Measurements from ENCODE around the gene LCN10. TPM values are rescaled to one million over a fixed set of nuclear protein-coding genes. Genes with fewer than 3 reads are reported as not detected.
A peak's percentile ranks its signal among the peaks of the same experiment; 100 is the strongest.

Gene LCN10
- total RNA-seq, 2 experiments from 2014 or later = 0.83 to 1.0 TPM

DNA sequence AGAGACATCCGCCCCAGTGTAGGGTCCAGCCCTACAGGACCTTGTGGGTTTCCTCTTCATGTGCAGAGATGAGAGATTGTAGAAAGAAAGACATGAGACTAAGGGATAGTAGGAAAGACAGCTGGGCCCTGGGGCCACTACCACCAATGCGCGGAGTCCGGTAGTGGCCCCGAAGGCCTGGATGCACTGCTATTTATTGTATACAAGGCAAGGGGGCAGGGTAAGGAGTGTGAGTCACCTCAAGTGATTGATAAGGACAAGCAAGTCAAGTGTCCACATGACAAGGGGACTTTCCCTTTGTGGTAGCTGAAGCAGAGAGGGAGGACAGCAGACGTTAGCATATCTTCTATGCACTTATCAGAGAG is 42.2 kb upstream of the LCN10 start:
- no peak overlapping the region for H3K27ac Mint-ChIP-seq
- intact Hi-C loops (cut with micrococcal nuclease) = loop anchor here (1.0 kb wide), 1 partner anchor 19 kb away; no protein-coding TSS in a partner anchor
- no peaks in the 10 kb centered on the region for H3K27me3 Mint-ChIP-seq (ENCODE audit: low read depth)
- CTCF ChIA-PET = interaction anchor here (1.7 to 4.3 kb wide), 3 partner anchors 10 to 250 kb away, joined by 4 to 27 read pairs (median 7); no protein-coding TSS in a partner anchor
- peaks cover 11% of the 10 kb centered on the region for H3K4me1 Mint-ChIP-seq (ENCODE audit: low read depth)
- H3K4me3 Mint-ChIP-seq = no peak overlapping the region
- H3K36me3 Mint-ChIP-seq (ENCODE audit: low read depth) = no peaks in the 10 kb centered on the region
- DNase-seq = no peak
- no peaks in the 10 kb centered on the region for H3K9me3 Mint-ChIP-seq

DNA sequence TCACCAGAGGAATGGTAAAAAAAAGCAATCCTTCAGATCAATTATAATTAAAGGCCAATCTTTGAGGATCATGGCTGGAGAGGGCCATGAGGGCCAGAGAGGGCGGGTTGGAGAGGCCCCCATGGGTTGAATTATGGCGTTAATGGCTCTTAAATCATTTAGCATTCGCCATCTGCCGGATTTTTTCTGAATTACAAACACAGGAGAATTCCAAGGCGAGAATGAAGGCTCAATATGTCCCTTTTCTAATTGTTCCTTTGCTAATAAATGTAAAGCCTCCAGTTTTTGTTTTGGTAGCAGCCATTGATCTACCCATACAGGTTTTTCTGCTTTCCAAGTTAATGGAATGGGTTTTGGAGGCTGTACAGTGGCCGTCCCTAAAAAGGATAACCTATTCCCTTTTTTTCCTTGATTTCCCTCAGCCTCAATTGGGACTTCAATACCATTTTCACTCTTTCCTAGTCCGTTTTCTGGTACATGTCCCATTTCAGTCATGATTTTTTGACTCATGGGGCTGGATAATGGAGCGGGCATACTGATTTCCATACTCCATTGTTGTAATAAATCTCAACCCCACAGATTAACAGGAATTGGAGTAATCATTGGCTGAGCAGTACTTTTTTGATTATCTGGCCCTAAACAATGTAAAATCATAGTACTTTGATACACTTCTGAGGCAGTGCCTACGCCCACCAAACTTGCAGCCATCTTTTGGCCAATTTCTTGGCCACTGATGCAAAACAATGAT is 41.7 kb upstream of the LCN10 start:
- H3K4me3 Mint-ChIP-seq = no peak overlapping the region
- no peaks in the 10 kb centered on the region for H3K36me3 Mint-ChIP-seq (ENCODE audit: low read depth)
- intact Hi-C loops (cut with micrococcal nuclease) = loop anchor here (1.0 kb wide), 1 partner anchor 18 kb away; no protein-coding TSS in a partner anchor
- DNase-seq = no peak
- H3K27me3 Mint-ChIP-seq (ENCODE audit: low read depth) = no peaks in the 10 kb centered on the region
- peaks cover 11% of the 10 kb centered on the region for H3K4me1 Mint-ChIP-seq (ENCODE audit: low read depth)
- no peaks in the 10 kb centered on the region for H3K9me3 Mint-ChIP-seq
- peak overlapping the region; percentile 15 for H3K27ac Mint-ChIP-seq
- CTCF ChIA-PET = interaction anchor here (0.7 to 2.3 kb wide), 5 partner anchors 9 to 40 kb away, joined by 3 to 7 read pairs (median 4); no protein-coding TSS in a partner anchor

DNA sequence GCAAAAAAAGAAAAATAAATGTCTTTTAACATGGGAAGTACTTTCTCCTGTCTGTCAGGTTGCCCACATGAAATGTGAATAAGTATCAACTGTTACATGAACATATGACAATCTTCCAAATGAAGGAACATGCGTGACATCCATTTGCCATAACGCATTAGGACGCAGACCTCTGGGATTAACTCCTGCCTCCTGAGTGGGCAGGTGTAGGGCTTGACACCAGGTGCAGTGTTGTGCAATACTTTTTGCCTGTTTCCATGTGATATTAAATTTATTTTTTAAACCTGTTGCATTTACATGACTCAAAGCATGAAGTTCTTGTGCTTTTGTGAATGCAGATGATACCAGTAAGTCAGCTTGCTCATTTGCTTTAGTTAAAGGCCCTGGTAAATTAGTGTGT is 39.7 kb upstream of the LCN10 start:
- Mint-ChIP-seq H3K9me3 (no peaks in the 10 kb centered on the region), H3K4me1 (ENCODE audit: low read depth) (peaks cover 4% of the 10 kb centered on the region), H3K27me3 (ENCODE audit: low read depth) (peaks cover 2% of the 10 kb centered on the region), H3K4me3 (no peak overlapping the region), H3K36me3 (ENCODE audit: low read depth) (no peaks in the 10 kb centered on the region), H3K27ac (no peak overlapping the region)
- no peak for DNase-seq
- CTCF ChIA-PET = no interaction called here
- intact Hi-C loops (cut with micrococcal nuclease) = no loop called here

DNA sequence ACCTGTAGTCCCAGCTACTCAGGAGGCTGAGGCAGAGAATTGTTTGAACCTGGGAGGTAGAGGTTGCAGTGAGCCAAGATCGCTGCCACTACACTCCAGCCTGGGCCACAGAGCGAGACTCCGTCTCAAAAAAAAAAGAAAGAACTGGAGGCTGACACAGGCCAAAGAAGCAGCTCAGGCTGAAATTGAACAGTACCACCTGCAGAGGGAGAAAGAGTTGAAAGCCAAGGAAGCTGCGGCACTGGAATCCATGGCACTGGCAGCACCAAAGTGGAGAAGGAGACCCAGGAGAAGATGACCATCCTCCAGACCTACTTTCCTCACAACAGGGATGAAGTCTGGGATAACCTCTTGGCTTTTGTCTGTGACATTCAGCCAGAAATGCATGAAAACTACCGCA is 37.1 kb upstream of the LCN10 start:
- Mint-ChIP-seq H3K27ac (no peak overlapping the region), H3K4me3 (no peak overlapping the region), H3K36me3 (ENCODE audit: low read depth) (no peaks in the 10 kb centered on the region), H3K27me3 (ENCODE audit: low read depth) (peaks cover 2% of the 10 kb centered on the region), H3K4me1 (ENCODE audit: low read depth) (peaks cover 4% of the 10 kb centered on the region), H3K9me3 (no peaks in the 10 kb centered on the region)
- intact Hi-C loops (cut with micrococcal nuclease) = no loop called here
- no peak for DNase-seq
- CTCF ChIA-PET = interaction anchor here (0.5 to 2.7 kb wide), 4 partner anchors 9 to 243 kb away, joined by 3 to 18 read pairs (median 4); partner anchors contain the start of gene TMEM141

DNA sequence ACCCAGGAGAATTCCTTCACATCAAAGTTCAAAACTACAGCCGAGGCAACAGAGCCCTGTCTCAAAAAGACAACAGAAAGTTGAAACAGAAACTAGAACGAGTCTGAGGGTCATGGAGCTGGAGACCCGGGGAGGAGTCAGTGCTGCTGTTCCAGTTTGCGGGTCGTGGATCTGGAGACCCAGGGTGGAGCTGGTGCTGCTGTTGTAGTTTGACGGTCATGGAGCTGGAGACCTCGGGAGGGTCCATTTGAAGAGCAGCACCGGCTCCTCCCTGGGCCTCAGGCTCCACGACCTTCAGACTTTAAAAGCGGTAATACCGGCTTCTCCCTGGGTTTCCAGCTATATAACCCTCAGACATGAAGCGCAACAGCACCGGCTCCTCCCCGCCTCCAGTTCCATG is 34.6 kb upstream of the LCN10 start:
- CTCF ChIA-PET = interaction anchor here (0.9 to 2.8 kb wide), 9 partner anchors 8 to 459 kb away, joined by 3 to 23 read pairs (median 6); no protein-coding TSS in a partner anchor

DNA sequence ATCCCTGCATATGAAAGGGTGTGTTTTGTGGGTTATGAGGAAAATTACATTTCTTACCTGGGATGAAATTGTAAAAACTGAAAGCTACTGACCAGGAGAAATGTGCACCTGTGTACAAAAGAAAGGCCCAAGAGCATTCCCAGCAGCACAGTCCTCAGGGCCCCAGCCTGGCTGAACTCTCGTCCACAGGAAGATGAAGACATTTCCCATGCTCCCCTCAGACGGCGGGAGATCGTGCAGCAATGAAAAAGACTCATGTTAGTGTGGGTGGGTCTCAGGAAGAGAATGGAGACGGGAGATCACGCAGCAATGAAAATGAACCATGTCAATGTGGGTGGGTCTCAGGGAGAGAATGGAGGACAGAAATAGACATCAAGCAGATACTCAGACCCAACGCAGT is 34.2 kb upstream of the LCN10 start:
- no peak overlapping the region for H3K27ac Mint-ChIP-seq
- H3K27me3 Mint-ChIP-seq (ENCODE audit: low read depth) = peaks cover 6% of the 10 kb centered on the region
- H3K4me3 Mint-ChIP-seq = no peak overlapping the region
- no peaks in the 10 kb centered on the region for H3K4me1 Mint-ChIP-seq (ENCODE audit: low read depth)
- CTCF ChIA-PET = interaction anchor here (0.9 to 2.8 kb wide), 5 partner anchors 10 to 258 kb away, joined by 3 to 23 read pairs (median 9); no protein-coding TSS in a partner anchor
- intact Hi-C loops (cut with micrococcal nuclease) = no loop called here
- no peak for DNase-seq
- H3K9me3 Mint-ChIP-seq = peaks cover 14% of the 10 kb centered on the region
- no peaks in the 10 kb centered on the region for H3K36me3 Mint-ChIP-seq (ENCODE audit: low read depth)

More for the DNA sequence above, 34.6 kb upstream of the LCN10 start:
- Mint-ChIP-seq H3K4me3 (no peak overlapping the region), H3K36me3 (ENCODE audit: low read depth) (no peaks in the 10 kb centered on the region), H3K9me3 (peaks cover 11% of the 10 kb centered on the region), H3K27ac (no peak overlapping the region), H3K27me3 (ENCODE audit: low read depth) (peaks cover 6% of the 10 kb centered on the region), H3K4me1 (ENCODE audit: low read depth) (no peaks in the 10 kb centered on the region)
- intact Hi-C loops (cut with micrococcal nuclease) = no loop called here
- no peak for DNase-seq

DNA sequence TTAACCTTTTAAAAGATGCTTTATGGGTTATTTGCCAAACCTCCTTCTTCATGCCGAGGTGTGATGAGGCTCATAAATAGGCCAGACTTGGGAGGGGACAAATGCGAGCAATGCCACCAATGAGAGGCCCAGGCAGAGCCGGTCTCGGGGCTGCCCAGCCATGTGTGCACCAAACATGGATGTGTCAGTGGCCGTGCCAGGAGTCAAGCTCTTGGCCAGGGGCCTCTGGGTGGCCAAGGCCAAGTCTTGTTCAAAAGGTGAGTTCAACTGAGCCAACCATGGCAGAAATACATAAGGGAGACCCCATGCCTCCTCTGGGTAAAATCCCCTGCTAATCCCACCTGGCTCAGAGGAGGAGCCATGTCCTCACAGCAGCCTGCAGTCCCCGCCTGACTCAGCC is 32.5 kb upstream of the LCN10 start:
- peaks cover 14% of the 10 kb centered on the region for H3K9me3 Mint-ChIP-seq
- peaks cover 6% of the 10 kb centered on the region for H3K27me3 Mint-ChIP-seq (ENCODE audit: low read depth)
- H3K36me3 Mint-ChIP-seq (ENCODE audit: low read depth) = no peaks in the 10 kb centered on the region
- intact Hi-C loops (cut with micrococcal nuclease) = no loop called here
- H3K4me3 Mint-ChIP-seq = no peak overlapping the region
- peaks cover 2% of the 10 kb centered on the region for H3K4me1 Mint-ChIP-seq (ENCODE audit: low read depth)
- no peak for DNase-seq
- CTCF ChIA-PET = interaction anchor here (0.6 to 1.4 kb wide), 3 partner anchors 9 to 16 kb away, joined by 4 to 8 read pairs (median 4); no protein-coding TSS in a partner anchor
- H3K27ac Mint-ChIP-seq = no peak overlapping the region

DNA sequence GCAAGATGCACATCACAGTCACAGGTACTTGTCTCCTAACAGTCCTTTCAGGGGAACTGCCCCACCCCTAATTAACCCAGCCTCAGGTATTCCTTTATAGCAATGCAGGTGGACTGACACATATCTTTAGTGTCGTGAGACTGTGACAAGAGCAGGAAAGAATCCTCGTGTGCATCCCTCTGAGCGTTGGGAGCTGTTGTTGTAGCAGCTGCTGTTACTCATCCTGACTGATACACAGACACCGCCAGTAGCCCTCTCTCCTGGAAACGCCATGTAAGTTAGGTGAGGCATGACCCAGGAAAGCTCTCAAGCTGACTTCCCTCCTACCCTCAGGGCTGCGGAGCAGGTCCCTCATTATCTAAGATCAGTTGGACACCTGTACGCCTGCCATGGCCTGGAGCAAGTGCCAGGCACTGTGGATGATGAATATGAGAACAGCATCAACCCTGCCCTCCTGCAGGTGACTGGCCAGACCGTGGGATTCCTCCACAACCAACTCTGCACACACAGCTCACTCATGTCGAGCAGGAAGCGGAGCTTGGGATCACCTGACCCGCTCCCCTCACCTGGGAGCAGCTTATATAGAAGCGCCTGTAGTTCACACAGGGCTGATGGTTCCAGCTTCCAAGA is 31.8 kb upstream of the LCN10 start:
- Mint-ChIP-seq H3K4me1 (ENCODE audit: low read depth) (peaks cover 6% of the 10 kb centered on the region), H3K27me3 (ENCODE audit: low read depth) (peaks cover 10% of the 10 kb centered on the region), H3K9me3 (peaks cover 14% of the 10 kb centered on the region), H3K36me3 (ENCODE audit: low read depth) (no peaks in the 10 kb centered on the region), H3K4me3 (no peak overlapping the region), H3K27ac (no peak overlapping the region)
- CTCF ChIA-PET = interaction anchor here (0.6 to 1.4 kb wide), 3 partner anchors 8 to 16 kb away, joined by 4 to 8 read pairs (median 4); no protein-coding TSS in a partner anchor
- intact Hi-C loops (cut with micrococcal nuclease) = no loop called here
- no peak for DNase-seq

DNA sequence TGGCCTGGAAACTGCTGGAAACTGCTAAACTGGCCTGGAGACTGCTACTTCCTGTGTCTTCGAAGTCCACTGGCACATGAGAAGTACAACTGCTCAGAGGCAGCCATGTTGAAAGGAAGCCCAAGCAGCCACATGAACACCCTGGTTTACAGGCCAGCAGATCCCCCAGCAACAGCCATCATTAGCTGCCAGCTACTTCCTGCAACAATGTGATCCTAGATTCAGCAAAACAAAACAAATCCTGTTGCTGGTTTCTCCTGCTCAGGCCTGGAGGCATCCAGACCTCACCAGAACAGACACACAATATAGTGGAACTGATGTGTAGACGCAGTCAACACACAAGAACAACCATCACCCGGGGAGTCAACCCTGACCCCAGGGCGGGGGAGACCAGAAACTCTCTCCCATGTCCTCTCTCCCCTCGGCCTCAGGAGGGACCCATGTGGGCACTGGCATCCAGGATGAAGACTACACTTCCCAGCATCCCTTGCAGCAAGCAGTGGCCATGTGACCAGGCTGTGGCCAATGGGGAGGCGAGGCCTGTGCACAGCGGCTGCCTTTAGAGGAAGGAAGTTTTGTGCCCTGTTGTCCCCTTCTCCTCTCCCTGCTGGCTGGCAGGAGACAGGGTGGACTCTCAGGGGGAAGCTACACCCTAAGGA is 30.8 kb upstream of the LCN10 start:
- Mint-ChIP-seq H3K4me1 (ENCODE audit: low read depth) (peaks cover 6% of the 10 kb centered on the region), H3K36me3 (ENCODE audit: low read depth) (no peaks in the 10 kb centered on the region), H3K4me3 (no peak overlapping the region), H3K9me3 (peaks cover 14% of the 10 kb centered on the region), H3K27me3 (ENCODE audit: low read depth) (peaks cover 8% of the 10 kb centered on the region), H3K27ac (no peak overlapping the region)
- CTCF ChIA-PET = no interaction called here
- intact Hi-C loops (cut with micrococcal nuclease) = no loop called here
- no peak for DNase-seq

DNA sequence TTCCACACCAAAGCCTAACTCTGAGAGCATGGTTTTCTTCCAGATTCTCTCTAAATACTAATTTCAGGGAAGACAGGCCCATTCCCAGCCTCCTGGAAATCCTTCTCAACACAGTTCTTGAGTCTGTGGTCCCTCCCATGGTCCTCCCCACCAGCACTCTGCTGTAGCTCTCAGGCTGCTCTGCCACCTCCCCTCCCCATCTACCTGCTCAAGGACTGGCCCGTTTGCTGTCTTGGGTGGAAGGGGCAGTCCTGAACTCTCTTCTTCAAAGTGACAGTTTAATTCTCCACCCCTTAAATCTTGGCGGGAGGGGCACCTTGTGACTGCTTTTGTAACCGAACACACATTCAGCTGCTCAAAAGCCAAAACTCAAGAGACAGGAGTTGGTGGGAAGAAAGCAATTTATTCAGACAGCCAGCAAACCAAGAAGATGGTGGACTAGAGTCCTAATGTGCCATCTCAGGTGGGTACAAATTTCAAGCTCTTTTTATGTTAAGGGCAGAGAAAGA is 29.2 kb upstream of the LCN10 start:
- intact Hi-C loops (cut with micrococcal nuclease) = no loop called here
- Mint-ChIP-seq H3K4me3 (no peak overlapping the region), H3K36me3 (ENCODE audit: low read depth) (no peaks in the 10 kb centered on the region), H3K9me3 (peaks cover 14% of the 10 kb centered on the region), H3K27ac (no peak overlapping the region), H3K27me3 (ENCODE audit: low read depth) (peaks cover 16% of the 10 kb centered on the region), H3K4me1 (ENCODE audit: low read depth) (peaks cover 12% of the 10 kb centered on the region)
- CTCF ChIA-PET = interaction anchor here (0.5 to 1.5 kb wide), 3 partner anchors 14 to 139 kb away, joined by 3 to 4 read pairs (median 4); partner anchors contain the start of gene LCN8
- no peak for DNase-seq

DNA sequence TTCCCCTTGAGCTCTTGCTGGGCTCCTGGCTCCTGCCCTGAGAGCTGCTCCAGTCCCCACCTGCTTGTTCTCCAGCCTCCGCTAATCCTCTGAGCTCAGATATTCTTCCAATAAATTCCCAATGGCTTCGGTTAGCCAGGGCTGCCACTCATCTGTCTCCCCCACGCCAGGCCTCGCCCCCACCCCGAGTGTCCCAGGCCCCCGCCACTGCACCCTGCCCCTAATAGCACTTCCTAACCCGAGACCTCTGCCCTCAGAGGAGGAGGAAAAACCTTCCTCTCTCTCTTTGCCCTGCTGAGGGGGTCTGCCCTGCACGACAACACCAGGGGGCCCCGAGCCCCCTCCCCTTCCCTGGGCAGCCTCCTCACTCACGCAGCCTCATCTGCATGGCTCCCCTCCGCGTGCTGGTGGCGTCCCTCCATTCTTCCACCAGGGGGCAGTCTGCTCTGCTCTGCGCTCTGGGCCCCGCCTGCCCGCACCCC is 27.0 kb upstream of the LCN10 start:
- H3K4me3 Mint-ChIP-seq = no peak overlapping the region
- CTCF ChIA-PET = interaction anchor here (0.8 to 2.1 kb wide), 2 partner anchors 8 to 16 kb away, joined by 6 to 7 read pairs; no protein-coding TSS in a partner anchor
- peaks cover 18% of the 10 kb centered on the region for H3K4me1 Mint-ChIP-seq (ENCODE audit: low read depth)
- H3K36me3 Mint-ChIP-seq (ENCODE audit: low read depth) = no peaks in the 10 kb centered on the region
- H3K27me3 Mint-ChIP-seq (ENCODE audit: low read depth) = peaks cover 19% of the 10 kb centered on the region
- H3K27ac Mint-ChIP-seq = no peak overlapping the region
- H3K9me3 Mint-ChIP-seq = peaks cover 14% of the 10 kb centered on the region
- intact Hi-C loops (cut with micrococcal nuclease) = loop anchor here (5.0 kb wide), 1 partner anchor 67 kb away; no protein-coding TSS in a partner anchor
- DNase-seq = peak; percentile 70

All from activated naive CD4-positive, alpha-beta T cell treated with anti-CD3 and anti-CD28 coated beads for 36 hours (primary cell).